Measurements from ENCODE around the gene PMS2.
"Not testable (repeated sequence)": the region's sequence is repeated elsewhere in the genome, so short reads cannot be mapped to it uniquely, and the experiment has no call there.

Gene PMS2

GRCh38 chr7:5924180-5924579, 84.7 kb downstream of the PMS2 start:
- not testable (repeated sequence) for DNase-seq (ENCODE audit: low spot score)

All from HuH-7.5 (cell line).